CD4-positive, alpha-beta memory T cell (primary cell): ENCODE results near the gene ADGRB2. TPM values are rescaled to one million over a fixed set of nuclear protein-coding genes. Genes with fewer than 3 reads are reported as not detected.

Experiments
- CTCF ChIA-PET: fragments of 350-600 bp; sonication (Branson Sonifier 250); formaldehyde crosslinking; loops from one replicate; lab custom pipeline; 2021; ENCODE audit warnings: inconsistent platforms; ENCODE audit not compliant: partially characterized antibody; lab: Charles Lee
- POLR2A ChIA-PET: fragments of 350-600 bp; sonication (Branson Sonifier 250); formaldehyde crosslinking; loops from one replicate; lab custom pipeline; 2021; ENCODE audit not compliant: partially characterized antibody; lab: Charles Lee
- DNase-seq, 5 donors: peaks; one replicate each; pipeline versions ENCODE4 v3.0.0 to v3.0.0-alpha.2; 2020 to 2022; ENCODE audit warnings: mixed read lengths in 1 of 5
- H3K27ac ChIP-seq: one replicate; pipeline ENCODE4 v1.7.0; 2013; ENCODE audit warnings: low read depth, low read length
- H3K27me3 ChIP-seq: 2 replicates; pipeline ENCODE4 v1.7.0; 2013; ENCODE audit warnings: mild to moderate bottlenecking, low read length, moderate library complexity; ENCODE audit not compliant: insufficient read depth
- H3K36me3 ChIP-seq: 2 replicates; pipeline ENCODE4 v1.7.0; 2013; ENCODE audit warnings: mild to moderate bottlenecking, low read length, moderate library complexity; ENCODE audit not compliant: insufficient read depth
- H3K4me1 ChIP-seq: 2 replicates; pipeline ENCODE4 v1.7.0; 2013; ENCODE audit warnings: mild to moderate bottlenecking, low read length, moderate library complexity; ENCODE audit not compliant: insufficient read depth
- H3K4me3 ChIP-seq, 2 donors: one replicate each; pipeline ENCODE4 v1.7.0; 2013; ENCODE audit warnings: low read length in 2 of 2, mild to moderate bottlenecking in 1 of 2
- H3K9me3 ChIP-seq, 2 donors: one replicate each; pipeline ENCODE4 v1.7.0; 2013; ENCODE audit warnings: low read length in 2 of 2, control low read depth in 1 of 2; ENCODE audit not compliant: control insufficient read depth in 1 of 2
- H3K27ac Mint-ChIP-seq, 7 donors: one replicate each; pipeline ENCODE4 v1.8.0; 2020 to 2021; ENCODE audit warnings: mixed read lengths in 7 of 7, mild to moderate bottlenecking in 6 of 7, inconsistent platforms in 3 of 7, moderate library complexity in 3 of 7
- H3K27me3 Mint-ChIP-seq, 2 donors: one replicate each; pipeline ENCODE4 v1.8.0; 2020 to 2021; ENCODE audit warnings: mixed read lengths in 2 of 2
- H3K36me3 Mint-ChIP-seq, 2 donors: one replicate each; pipeline ENCODE4 v1.8.0; 2020 to 2021; ENCODE audit warnings: mixed read lengths in 2 of 2, inconsistent platforms in 1 of 2, mild to moderate bottlenecking in 1 of 2
- H3K4me1 Mint-ChIP-seq, 4 donors: one replicate each; pipeline ENCODE4 v1.8.0; 2020 to 2021; ENCODE audit warnings: mixed read lengths in 4 of 4, mild to moderate bottlenecking in 1 of 4
- H3K4me3 Mint-ChIP-seq, 8 donors: one replicate each; pipeline ENCODE4 v1.8.0; 2020 to 2021; ENCODE audit warnings: mixed read lengths in 8 of 8, mild to moderate bottlenecking in 7 of 8, moderate library complexity in 6 of 8, inconsistent platforms in 3 of 8
- H3K9me3 Mint-ChIP-seq, 8 donors: one replicate each; pipeline ENCODE4 v1.8.0; 2020 to 2021; ENCODE audit warnings: mixed read lengths in 8 of 8, mild to moderate bottlenecking in 5 of 8, inconsistent platforms in 3 of 8, moderate library complexity in 1 of 8
- intact Hi-C: fragments of 100-400 bp; cut with micrococcal nuclease; formaldehyde crosslinking; loops from one replicate; pipeline ENCODE4 v1.15.1; 2023
- polyA plus RNA-seq, 2 donors: library from polyadenylated mRNA; unstranded; fragments of 300-500 nt; fragmentation: Illumina TruSeq; gene quantifications; one replicate each; pipeline ENCODE4 v1.2.3, GENCODE V29; 2021
- total RNA-seq, 2 experiments: library from RNA; stranded (reverse); gene quantifications; one replicate each; pipeline ENCODE4 v1.2.3, GENCODE V29; 2021

ADGRB2 gene
- total and polyA plus RNA-seq, 4 experiments from 2014 or later, result 0.55 to 2.0 (median 1.5) TPM; not detected in 1

- CTCF ChIA-PET, result interaction anchor here (1.0 to 1.2 kb wide), 2 partner anchors 51 to 1245 kb away, joined by 3 read pairs; no protein-coding TSS in a partner anchor
- H3K27me3 Mint-ChIP-seq, result peaks cover 31 to 51% of the 10 kb centered on the region in 2 donors
- no peak for DNase-seq
- Histone ChIP-seq H3K36me3 (no peaks in the 10 kb centered on the region), H3K4me1 (peaks cover 18% of the 10 kb centered on the region), H3K4me3 (no peak overlapping the region), H3K9me3 (no peaks in the 10 kb centered on the region), H3K27me3 (no peaks in the 10 kb centered on the region), H3K27ac (no peak overlapping the region)
- no peak overlapping the region for H3K27ac Mint-ChIP-seq
- H3K36me3 Mint-ChIP-seq, result no peaks in the 10 kb centered on the region
- intact Hi-C loops, result loop anchor here (1.0 to 2.0 kb wide), 2 partner anchors 29 to 248 kb away; no protein-coding TSS in a partner anchor
- POLR2A ChIA-PET, result no interaction called here
- peak overlapping the region in 6 of 8 donors; percentile 39 to 83 (median 70) for H3K4me3 Mint-ChIP-seq
- H3K4me1 Mint-ChIP-seq, result peaks cover 7 to 23% (median 15%) of the 10 kb centered on the region in 4 donors
- H3K9me3 Mint-ChIP-seq, result peaks cover 0 to 2% (median 0%) of the 10 kb centered on the region in 8 donors
These were observed 48.3 kb downstream of the ADGRB2 start for GRCh38 chr1:31715873-31716220.

DNA sequence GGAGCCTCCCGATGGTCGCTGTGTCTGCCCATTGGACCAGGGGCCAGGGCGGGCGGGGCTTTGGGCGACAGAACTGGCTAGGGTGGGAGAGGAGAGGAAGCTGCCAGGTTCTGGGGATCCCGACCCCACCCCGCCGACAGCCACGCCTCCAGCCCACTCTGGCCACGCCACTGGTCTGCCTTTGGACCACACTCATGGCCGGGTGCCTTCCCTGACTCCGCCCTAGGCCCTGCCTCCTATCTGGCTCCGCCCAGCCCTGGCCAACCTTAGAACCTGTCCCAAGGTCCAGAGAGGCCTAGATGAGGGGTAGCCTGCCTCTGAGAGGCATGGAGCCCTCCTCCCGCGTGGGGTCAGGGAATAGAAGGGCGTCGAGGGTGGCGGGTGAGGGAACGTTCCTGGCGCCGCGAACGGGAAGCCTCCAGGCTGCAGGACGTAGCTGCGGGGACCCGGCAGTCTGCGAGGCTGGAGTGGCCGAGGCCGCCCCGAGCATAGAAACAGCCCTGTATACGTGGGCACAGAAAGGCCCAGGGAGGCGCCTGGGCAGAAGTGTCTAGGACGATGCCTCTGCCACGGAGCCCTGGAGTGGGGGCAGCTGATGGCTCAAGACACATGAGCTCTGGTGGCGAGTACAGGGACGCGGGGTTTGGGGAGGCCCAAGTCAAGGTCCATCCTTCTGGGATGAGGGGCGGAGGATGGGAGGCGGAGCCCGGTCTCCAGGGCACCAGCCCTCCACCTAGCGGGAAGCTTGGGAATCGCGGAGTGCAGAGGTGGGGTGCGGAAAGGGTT is 48.9 kb downstream of the ADGRB2 start:
- H3K4me1 ChIP-seq, result peaks cover 18% of the 10 kb centered on the region
- intact Hi-C loops, result loop anchor here (1.0 to 2.0 kb wide), 2 partner anchors 30 to 249 kb away; no protein-coding TSS in a partner anchor
- H3K27ac ChIP-seq, result no peak overlapping the region
- Mint-ChIP-seq H3K27ac (no peak overlapping the region), H3K4me3 (peak overlapping the region; percentile 44 to 83 (median 70)), H3K9me3 (peaks cover 0 to 2% (median 0%) of the 10 kb centered on the region in 8 donors), H3K27me3 (peaks cover 33 to 51% of the 10 kb centered on the region in 2 donors), H3K36me3 (no peaks in the 10 kb centered on the region), H3K4me1 (peaks cover 7 to 23% (median 15%) of the 10 kb centered on the region in 4 donors)
- H3K9me3 ChIP-seq, result no peaks in the 10 kb centered on the region
- peak in 1 of 5 donors; percentile 15 for DNase-seq
- ChIA-PET POLR2A (no interaction called here), CTCF (interaction anchor here (1.0 to 1.5 kb wide), 3 partner anchors 11 to 1245 kb away, joined by 3 to 4 read pairs (median 3); no protein-coding TSS in a partner anchor)
- no peak overlapping the region for H3K4me3 ChIP-seq
- no peaks in the 10 kb centered on the region for H3K27me3 ChIP-seq
- H3K36me3 ChIP-seq, result no peaks in the 10 kb centered on the region

- peak overlapping the region in 7 of 8 donors; percentile 51 to 82 (median 64) for H3K4me3 Mint-ChIP-seq
- Histone ChIP-seq H3K27me3 (no peaks in the 10 kb centered on the region), H3K36me3 (no peaks in the 10 kb centered on the region), H3K27ac (no peak overlapping the region), H3K4me3 (no peak overlapping the region), H3K9me3 (no peaks in the 10 kb centered on the region), H3K4me1 (peaks cover 18% of the 10 kb centered on the region)
- peak in 4 of 5 donors; percentile 22 to 30 (median 27) for DNase-seq
- peak overlapping the region in 1 of 7 donors; percentile 21 for H3K27ac Mint-ChIP-seq
- CTCF ChIA-PET, result interaction anchor here (0.8 to 1.5 kb wide), 4 partner anchors 10 to 74 kb away, joined by 3 to 13 read pairs (median 4); no protein-coding TSS in a partner anchor
- H3K36me3 Mint-ChIP-seq, result no peaks in the 10 kb centered on the region
- peaks cover 34 to 52% of the 10 kb centered on the region in 2 donors for H3K27me3 Mint-ChIP-seq
- POLR2A ChIA-PET, result no interaction called here
- peaks cover 7 to 23% (median 15%) of the 10 kb centered on the region in 4 donors for H3K4me1 Mint-ChIP-seq
- H3K9me3 Mint-ChIP-seq, result peaks cover 0 to 2% (median 0%) of the 10 kb centered on the region in 8 donors
- intact Hi-C loops, result loop anchor here (1.0 to 2.0 kb wide), 3 partner anchors 30 to 250 kb away; no protein-coding TSS in a partner anchor
These were observed 49.6 kb downstream of the ADGRB2 start for GRCh38 chr1:31714442-31715086.

DNA sequence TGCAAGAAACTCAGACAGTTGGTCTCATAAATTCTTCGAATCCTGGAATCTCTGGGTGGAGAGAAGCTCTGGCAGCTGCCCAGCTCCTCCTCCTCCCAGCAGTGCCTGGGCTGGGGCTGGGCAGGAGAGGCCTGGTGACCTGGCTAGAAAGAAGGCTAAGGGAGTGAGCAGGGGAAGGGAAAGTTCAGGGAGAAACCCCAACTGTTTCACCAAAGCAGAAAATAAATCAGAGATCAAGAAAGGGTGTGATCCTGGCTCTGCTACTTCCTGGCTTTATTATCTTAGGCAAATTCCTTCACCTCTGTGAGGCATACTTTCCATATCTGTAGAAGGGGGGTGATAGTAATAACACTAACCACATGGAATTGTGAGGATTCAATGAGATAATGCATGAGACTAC is 51.5 kb downstream of the ADGRB2 start:
- Histone ChIP-seq H3K36me3 (no peaks in the 10 kb centered on the region), H3K4me1 (peaks cover 18% of the 10 kb centered on the region), H3K9me3 (no peaks in the 10 kb centered on the region), H3K4me3 (no peak overlapping the region), H3K27me3 (no peaks in the 10 kb centered on the region), H3K27ac (no peak overlapping the region)
- DNase-seq, result no peak
- ChIA-PET POLR2A (no interaction called here), CTCF (interaction anchor here (1.0 kb wide), 1 partner anchor 33 kb away, joined by 6 read pairs; no protein-coding TSS in a partner anchor)
- H3K36me3 Mint-ChIP-seq, result no peaks in the 10 kb centered on the region
- intact Hi-C loops, result no loop called here
- H3K27me3 Mint-ChIP-seq, result peaks cover 32 to 53% of the 10 kb centered on the region in 2 donors
- no peak overlapping the region for H3K27ac Mint-ChIP-seq
- H3K9me3 Mint-ChIP-seq, result peaks cover 0 to 2% (median 0%) of the 10 kb centered on the region in 8 donors
- no peak overlapping the region for H3K4me3 Mint-ChIP-seq
- peaks cover 11 to 30% (median 22%) of the 10 kb centered on the region in 4 donors for H3K4me1 Mint-ChIP-seq

DNA sequence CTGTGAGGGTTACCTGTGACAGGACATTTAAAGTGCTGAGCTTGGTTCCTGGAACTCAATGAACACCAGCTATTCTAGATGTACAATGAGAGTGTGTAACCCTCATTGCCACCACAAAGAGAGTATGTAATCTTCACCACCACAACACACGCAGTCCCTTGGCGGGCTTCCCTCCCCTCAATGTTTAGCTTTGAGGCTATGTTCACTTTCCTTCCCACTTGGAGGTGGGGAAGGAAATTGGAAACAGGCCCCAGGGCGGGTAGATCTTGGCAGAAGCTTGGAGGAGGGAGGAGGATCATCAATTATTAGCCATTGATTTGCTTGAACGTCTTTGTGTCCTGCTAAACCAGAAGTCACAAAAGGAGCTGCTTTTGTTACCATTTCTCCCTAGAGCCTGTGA is 52.1 kb downstream of the ADGRB2 start:
- H3K9me3 ChIP-seq, result no peaks in the 10 kb centered on the region
- Mint-ChIP-seq H3K4me1 (peaks cover 12 to 36% (median 24%) of the 10 kb centered on the region in 4 donors), H3K9me3 (peaks cover 0 to 2% (median 0%) of the 10 kb centered on the region in 8 donors), H3K27ac (no peak overlapping the region), H3K36me3 (no peaks in the 10 kb centered on the region), H3K27me3 (peaks cover 33 to 48% of the 10 kb centered on the region in 2 donors), H3K4me3 (no peak overlapping the region)
- POLR2A ChIA-PET, result no interaction called here
- H3K27me3 ChIP-seq, result no peaks in the 10 kb centered on the region
- no peaks in the 10 kb centered on the region for H3K36me3 ChIP-seq
- no peak overlapping the region for H3K27ac ChIP-seq
- peaks cover 18% of the 10 kb centered on the region for H3K4me1 ChIP-seq
- intact Hi-C loops, result no loop called here
- no peak for DNase-seq
- H3K4me3 ChIP-seq, result no peak overlapping the region
- CTCF ChIA-PET, result interaction anchor here (0.7 to 2.0 kb wide), 4 partner anchors 33 to 261 kb away, joined by 3 to 14 read pairs (median 4); no protein-coding TSS in a partner anchor

DNA sequence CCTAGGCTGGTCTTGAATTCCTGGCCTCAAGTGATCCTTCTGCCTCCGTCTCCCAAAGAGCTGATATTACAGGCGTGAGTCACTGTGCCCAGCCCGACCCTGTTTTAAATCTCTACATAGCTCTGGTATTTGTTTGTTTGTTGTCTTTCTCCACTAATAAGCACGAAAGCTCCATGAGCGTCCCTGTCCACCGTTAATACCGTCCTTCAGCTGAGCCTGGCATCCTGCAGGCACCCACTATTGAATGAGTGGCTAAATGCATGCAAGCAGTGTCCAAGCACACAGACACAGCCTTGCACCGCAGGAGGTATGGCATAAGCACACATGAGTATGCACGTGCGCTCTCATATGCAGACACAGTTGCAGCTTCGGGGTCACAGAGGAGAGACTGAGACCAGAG is 55.8 kb downstream of the ADGRB2 start:
- ChIA-PET POLR2A (no interaction called here), CTCF (interaction anchor here (1.3 kb wide), 1 partner anchor 47 kb away, joined by 3 read pairs; no protein-coding TSS in a partner anchor)
- Mint-ChIP-seq H3K27ac (no peak overlapping the region), H3K4me3 (no peak overlapping the region), H3K9me3 (no peaks in the 10 kb centered on the region), H3K4me1 (peaks cover 19 to 42% (median 21%) of the 10 kb centered on the region in 4 donors), H3K27me3 (peaks cover 33 to 42% of the 10 kb centered on the region in 2 donors), H3K36me3 (no peaks in the 10 kb centered on the region)
- Histone ChIP-seq H3K9me3 (no peaks in the 10 kb centered on the region), H3K27ac (no peak overlapping the region), H3K4me1 (peaks cover 15% of the 10 kb centered on the region), H3K4me3 (no peak overlapping the region), H3K36me3 (no peaks in the 10 kb centered on the region), H3K27me3 (peaks cover 5% of the 10 kb centered on the region)
- no peak for DNase-seq
- intact Hi-C loops, result no loop called here
